Loucy (cell line): ENCODE data around the gene C15orf39.
A peak's percentile ranks its signal among the peaks of the same experiment; 100 is the strongest.

ENCODE experiments used
- H2AFZ ChIP-seq: fragments of 200-600 bp; sonication (generic); 2 replicates; pipeline ENCODE4 v1.6.0; 2016; ENCODE audit warnings: antibody characterized with exemption, mild to moderate bottlenecking, low read length, moderate library complexity
- H3F3A ChIP-seq: fragments of 200-600 bp; 2 replicates; pipeline ENCODE4 v1.6.0; 2016; ENCODE audit warnings: antibody characterized with exemption, low read depth, mild to moderate bottlenecking
- H3K27me3 ChIP-seq: fragments of 200-600 bp; sonication (generic); 2 replicates; pipeline ENCODE4 v1.6.1; 2014; ENCODE audit warnings: low read length, mild to moderate bottlenecking; ENCODE audit not compliant: insufficient read depth, poor library complexity, severe bottlenecking
- H3K36me3 ChIP-seq: fragments of 200-600 bp; sonication (generic); 2 replicates; pipeline ENCODE4 v1.6.1; 2016; ENCODE audit warnings: low read length; ENCODE audit not compliant: insufficient read depth
- H3K4me1 ChIP-seq: fragments of 200-600 bp; sonication (generic); 2 replicates; pipeline ENCODE4 v1.5.1; 2014; ENCODE audit warnings: low read length, mild to moderate bottlenecking; ENCODE audit not compliant: insufficient read depth, poor library complexity, severe bottlenecking
- H3K4me2 ChIP-seq: fragments of 200-600 bp; sonication (generic); 2 replicates; pipeline ENCODE4 v1.6.0; 2014; ENCODE audit warnings: antibody characterized with exemption, low read length, low read depth, mild to moderate bottlenecking; ENCODE audit not compliant: poor library complexity, severe bottlenecking
- H3K4me3 ChIP-seq: fragments of 200-600 bp; sonication (generic); 2 replicates; pipeline ENCODE4 v1.5.1; 2014; ENCODE audit warnings: low read length, mild to moderate bottlenecking, mixed read lengths; ENCODE audit not compliant: poor library complexity, severe bottlenecking
- H3K79me2 ChIP-seq: fragments of 200-600 bp; sonication (generic); 2 replicates; pipeline ENCODE4 v1.6.1; 2014; ENCODE audit warnings: low read length; ENCODE audit not compliant: insufficient read depth
- H3K9ac ChIP-seq: fragments of 200-600 bp; sonication (generic); 2 replicates; pipeline ENCODE4 v1.6.0; 2014; ENCODE audit warnings: mild to moderate bottlenecking, low read depth, low read length, moderate library complexity; ENCODE audit not compliant: poor library complexity, severe bottlenecking
- H3K9me2 ChIP-seq: fragments of 200-600 bp; sonication (generic); replicated peaks from 2 replicates; pipeline ENCODE4 v1.6.1; 2016; ENCODE audit warnings: low read depth, low read length, mixed read lengths
- H3K9me3 ChIP-seq: fragments of 200-600 bp; sonication (generic); 2 replicates; pipeline ENCODE4 v1.6.1; 2014; ENCODE audit warnings: mild to moderate bottlenecking, antibody characterized with exemption, low read length, low read depth; ENCODE audit not compliant: insufficient read depth
- H4K20me1 ChIP-seq: fragments of 200-600 bp; sonication (generic); 2 replicates; pipeline ENCODE4 v1.6.0; 2014; ENCODE audit warnings: antibody characterized with exemption, low read length, mild to moderate bottlenecking; ENCODE audit not compliant: insufficient read depth, poor library complexity, severe bottlenecking
- EZH2phosphoT487 ChIP-seq: fragments of 200-600 bp; IDR thresholded peaks from 2 replicates; pipeline ENCODE4 v1.6.1; 2018; ENCODE audit warnings: antibody characterized with exemption, mild to moderate bottlenecking, moderate library complexity, borderline replicate concordance
- TF ChIP-seq, protein P1 (sequence below): fragments of 200-600 bp; sonication (generic); conservative IDR thresholded peaks from 2 replicates; pipeline ENCODE4 v1.5.1; 2014; ENCODE audit warnings: mild to moderate bottlenecking, antibody characterized with exemption, low read length

C15orf39 gene

DNA sequence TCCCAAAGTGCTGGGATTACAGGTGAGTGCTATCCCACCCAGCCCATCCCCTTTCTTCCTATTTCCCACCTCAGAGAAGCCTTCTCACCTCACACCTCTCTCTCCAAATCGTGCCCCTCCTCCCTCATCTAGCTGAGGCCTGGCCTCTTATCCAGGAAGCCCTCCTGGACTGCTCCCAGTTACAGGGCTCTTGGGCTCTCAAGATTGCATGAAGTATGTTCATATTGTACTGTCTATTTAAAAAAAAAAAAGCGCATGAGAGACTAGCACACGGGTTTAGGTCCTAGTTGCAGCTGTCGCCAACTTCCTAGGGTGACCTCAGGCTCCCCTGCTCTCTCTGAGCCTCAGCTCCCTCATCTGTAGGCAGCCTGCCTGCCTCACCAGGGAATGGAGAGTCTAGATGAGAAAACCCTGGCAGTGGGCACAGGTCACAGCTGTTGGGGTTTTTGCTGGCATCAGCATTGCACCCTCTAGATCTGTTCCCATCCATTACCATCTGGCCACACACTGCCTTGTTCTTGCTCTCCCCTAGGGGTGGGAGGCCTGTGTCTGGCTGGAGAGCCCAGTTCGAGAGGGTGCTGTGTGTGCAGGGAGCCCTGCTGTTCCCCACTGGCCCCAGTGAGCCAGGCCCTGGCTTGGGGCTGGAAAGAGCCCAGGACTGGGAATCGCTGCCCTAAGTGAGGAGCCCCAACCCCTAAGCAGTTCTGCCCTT, 24.2 kb upstream of the C15orf39 start:
- H3K27me3 ChIP-seq, result no peaks in the 10 kb centered on the region
- H3K4me2 ChIP-seq, result no peak overlapping the region
- H3K4me1 ChIP-seq, result peaks cover 48% of the 10 kb centered on the region
- H3K9ac ChIP-seq, result no peak overlapping the region
- TF ChIP-seq EZH2phosphoT487, result no peak
- TF ChIP-seq, protein P1, sequence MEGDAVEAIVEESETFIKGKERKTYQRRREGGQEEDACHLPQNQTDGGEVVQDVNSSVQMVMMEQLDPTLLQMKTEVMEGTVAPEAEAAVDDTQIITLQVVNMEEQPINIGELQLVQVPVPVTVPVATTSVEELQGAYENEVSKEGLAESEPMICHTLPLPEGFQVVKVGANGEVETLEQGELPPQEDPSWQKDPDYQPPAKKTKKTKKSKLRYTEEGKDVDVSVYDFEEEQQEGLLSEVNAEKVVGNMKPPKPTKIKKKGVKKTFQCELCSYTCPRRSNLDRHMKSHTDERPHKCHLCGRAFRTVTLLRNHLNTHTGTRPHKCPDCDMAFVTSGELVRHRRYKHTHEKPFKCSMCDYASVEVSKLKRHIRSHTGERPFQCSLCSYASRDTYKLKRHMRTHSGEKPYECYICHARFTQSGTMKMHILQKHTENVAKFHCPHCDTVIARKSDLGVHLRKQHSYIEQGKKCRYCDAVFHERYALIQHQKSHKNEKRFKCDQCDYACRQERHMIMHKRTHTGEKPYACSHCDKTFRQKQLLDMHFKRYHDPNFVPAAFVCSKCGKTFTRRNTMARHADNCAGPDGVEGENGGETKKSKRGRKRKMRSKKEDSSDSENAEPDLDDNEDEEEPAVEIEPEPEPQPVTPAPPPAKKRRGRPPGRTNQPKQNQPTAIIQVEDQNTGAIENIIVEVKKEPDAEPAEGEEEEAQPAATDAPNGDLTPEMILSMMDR, result no peak
- no peak overlapping the region for H3K4me3 ChIP-seq
- H3K79me2 ChIP-seq, result no peaks in the 10 kb centered on the region
- 0 out of 2 replicates have a peak overlapping the region, but pooled peaks have one; percentile 10 for H2AFZ ChIP-seq
- no peaks in the 10 kb centered on the region for H3K36me3 ChIP-seq
- no peaks in the 10 kb centered on the region for H3K9me2 ChIP-seq
- no peaks in the 10 kb centered on the region for H3F3A ChIP-seq
- no peaks in the 10 kb centered on the region for H3K9me3 ChIP-seq
- H4K20me1 ChIP-seq, result no peaks in the 10 kb centered on the region

DNA sequence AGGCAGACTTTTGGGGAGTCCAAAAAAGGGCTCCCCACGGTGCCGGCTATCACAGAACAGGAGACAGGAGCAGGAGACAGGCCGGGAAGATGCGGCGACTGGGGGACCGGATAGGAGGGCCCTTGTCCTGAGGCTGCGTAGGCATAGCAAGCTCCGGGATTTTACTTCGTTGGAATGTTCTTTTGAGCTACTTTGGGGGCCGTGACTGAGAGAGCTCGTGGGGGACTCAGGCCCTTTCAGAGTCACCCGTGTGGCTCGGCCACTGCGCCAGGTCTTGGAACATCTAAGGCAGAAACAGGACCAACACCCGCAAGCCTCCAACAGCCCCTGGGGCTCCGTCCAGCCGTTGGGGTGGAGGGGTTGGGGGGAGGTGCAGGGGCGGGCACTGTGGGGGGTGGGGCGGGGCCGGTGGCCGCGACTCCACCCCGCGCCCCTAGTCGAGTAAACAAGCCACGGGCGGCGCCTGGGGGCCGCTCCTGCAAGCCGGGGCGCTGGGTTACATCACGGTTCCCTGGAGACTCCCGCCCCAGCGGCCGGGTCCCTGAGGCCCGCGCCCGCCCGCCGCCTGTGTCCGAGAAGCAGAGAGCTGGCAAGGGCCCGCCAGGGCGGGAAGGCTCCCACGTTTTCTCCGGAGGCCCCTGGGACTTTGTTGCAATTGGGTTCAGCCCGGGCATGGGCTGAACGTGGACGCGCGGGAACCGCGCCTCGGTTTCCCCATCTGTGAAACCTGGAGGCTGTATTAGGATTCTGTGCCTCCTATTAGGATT, 23.3 kb upstream of the C15orf39 start:
- Histone ChIP-seq H3K4me1 (peaks cover 51% of the 10 kb centered on the region), H3K79me2 (no peaks in the 10 kb centered on the region), H4K20me1 (no peaks in the 10 kb centered on the region), H3K9me2 (no peaks in the 10 kb centered on the region), H3F3A (no peaks in the 10 kb centered on the region), H3K9me3 (no peaks in the 10 kb centered on the region), H3K4me3 (no peak overlapping the region), H2AFZ (no peak overlapping the region), H3K27me3 (no peaks in the 10 kb centered on the region), H3K9ac (no peak overlapping the region), H3K4me2 (no peak overlapping the region), H3K36me3 (no peaks in the 10 kb centered on the region)
- TF ChIP-seq EZH2phosphoT487, result no peak
- TF ChIP-seq, protein P1, result no peak

DNA sequence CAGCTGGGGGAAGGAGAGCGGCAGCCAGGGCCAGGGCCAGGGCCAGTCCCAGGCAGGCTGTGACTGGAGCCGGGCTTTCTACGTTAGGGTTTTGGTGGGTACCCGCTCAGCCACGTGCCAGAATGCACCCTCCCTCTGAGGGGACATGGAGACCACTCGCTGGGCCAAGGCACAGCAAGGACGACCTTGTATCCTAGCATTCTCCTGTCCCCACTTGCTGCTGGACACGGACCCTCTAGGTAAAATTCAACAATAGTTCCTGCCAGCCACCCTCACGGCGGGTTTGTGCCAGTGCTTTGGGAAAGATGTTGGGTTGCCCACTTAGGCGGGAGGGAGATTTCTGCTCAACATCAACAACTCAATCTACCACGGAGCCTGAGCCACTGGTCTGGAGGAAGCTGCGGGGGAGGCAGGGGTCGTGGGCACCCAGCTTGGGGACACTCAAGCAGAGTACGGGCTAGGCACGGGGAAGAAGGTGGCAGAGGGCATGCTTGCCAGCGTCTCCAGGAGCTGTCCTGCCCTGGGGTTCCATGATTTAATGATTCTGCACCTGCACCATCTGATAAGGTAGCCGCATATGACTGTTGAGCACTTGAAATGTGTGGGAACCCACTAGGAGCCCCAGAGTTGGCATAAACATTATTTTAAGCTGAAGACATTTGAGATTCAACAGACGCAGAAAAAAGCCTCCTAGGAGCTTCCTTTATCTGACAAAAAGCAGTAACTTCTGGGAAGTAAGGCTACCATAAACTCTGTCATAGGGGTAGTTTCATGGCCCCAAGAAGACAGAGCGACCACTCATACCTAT, 22.5 kb upstream of the C15orf39 start:
- TF ChIP-seq EZH2phosphoT487, result no peak
- TF ChIP-seq, protein P1, result no peak
- no peak overlapping the region for H3K9ac ChIP-seq
- no peaks in the 10 kb centered on the region for H3K27me3 ChIP-seq
- H3K36me3 ChIP-seq, result no peaks in the 10 kb centered on the region
- H3K4me3 ChIP-seq, result no peak overlapping the region
- no peaks in the 10 kb centered on the region for H4K20me1 ChIP-seq
- H3F3A ChIP-seq, result no peaks in the 10 kb centered on the region
- no peaks in the 10 kb centered on the region for H3K79me2 ChIP-seq
- H2AFZ ChIP-seq, result no peak overlapping the region
- H3K4me2 ChIP-seq, result no peak overlapping the region
- H3K4me1 ChIP-seq, result peaks cover 51% of the 10 kb centered on the region
- no peaks in the 10 kb centered on the region for H3K9me2 ChIP-seq
- no peaks in the 10 kb centered on the region for H3K9me3 ChIP-seq
